Gastrocnemius medialis (tissue), 4 donors: ENCODE results near the gene TUBD1. TPM values are rescaled to one million over a fixed set of nuclear protein-coding genes. Genes with fewer than 3 reads are reported as not detected.

Experiments used
- ATAC-seq, 2 donors: fragments of 150-250 bp; one replicate each; pipeline ENCODE4 v1.9.1; 2016
- DNase-seq, 2 donors: peaks; one replicate each; pipeline ENCODE4 v3.0.0-alpha.2; 2019
- H3K27ac ChIP-seq, 4 donors: fragments of 200-600 bp; sonication (generic); 1 replicate in 1 of 4; 2 replicates in 3 of 4; pipeline ENCODE4 v1.5.1; 2016 to 2018; ENCODE audit warnings: mild to moderate bottlenecking in 2 of 4, moderate library complexity in 1 of 4
- H3K27me3 ChIP-seq, 3 donors: fragments of 200-600 bp; sonication (generic) in 2 of 3; 1 replicate in 1 of 3; 2 replicates in 2 of 3; pipeline versions ENCODE4 v1.5.1 to v1.6.0; 2016 to 2019; ENCODE audit warnings: mild to moderate bottlenecking in 1 of 3, moderate library complexity in 1 of 3
- H3K36me3 ChIP-seq, 2 donors: fragments of 200-600 bp; sonication (generic) in 1 of 2; one replicate each; pipeline ENCODE4 v1.5.1; 2017 to 2018
- H3K4me1 ChIP-seq, 2 donors: fragments of 200-600 bp; sonication (generic) in 1 of 2; one replicate each; pipeline ENCODE4 v1.5.1; 2016 to 2017; ENCODE audit warnings: mild to moderate bottlenecking in 2 of 2
- H3K4me3 ChIP-seq, 4 donors: fragments of 200-600 bp; sonication (generic) in 3 of 4; 1 replicate in 1 of 4; 2 replicates in 3 of 4; pipeline ENCODE4 v1.5.1; 2016 to 2019; ENCODE audit warnings: mild to moderate bottlenecking in 2 of 4
- H3K9me3 ChIP-seq, 3 donors: fragments of 200-600 bp; sonication (generic) in 2 of 3; 1 replicate in 1 of 3; 2 replicates in 2 of 3; pipeline ENCODE4 v1.5.1; 2016 to 2019
- POLR2A ChIP-seq, 2 donors: fragments of 450-650 bp; IDR thresholded peaks; one replicate each; pipeline ENCODE4 v1.6.1; 2017; ENCODE audit warnings: antibody characterized with exemption in 2 of 2, mild to moderate bottlenecking in 2 of 2, moderate library complexity in 2 of 2
- in situ Hi-C, 4 donors: fragments of 200-750 bp; cut with MboI; loops; one replicate each; pipeline versions ENCODE4 v1.15.0 to v1.8.0; 2017; ENCODE audit warnings: low sequenced_read_pairs in 4 of 4
- intact Hi-C: fragments of 100-400 bp; cut with DNase I; formaldehyde crosslinking; loops from one replicate; pipeline ENCODE4 v1.15.1; 2023; ENCODE audit warnings: low total_unique reads
- total RNA-seq, 4 donors: library from RNA; depleted of rRNA; stranded (reverse); fragments of >200 nt; gene quantifications; one replicate each; pipeline versions ENCODE4 v1.1.0 to v1.2.3, GENCODE V29; 2016
- TF ChIP-seq, protein P1 (sequence below), 5 experiments: fragments of 450-650 bp in 3 of 5; fragments of 200-600 bp in 2 of 5; sonication (generic) in 2 of 5; IDR thresholded peaks in 4 of 5; conservative IDR thresholded peaks in 1 of 5; 1 replicate in 4 of 5; 2 replicates in 1 of 5; pipeline ENCODE4 v1.5.1; 2016 to 2019; ENCODE audit warnings: antibody characterized with exemption in 5 of 5, mild to moderate bottlenecking in 3 of 5, moderate library complexity in 3 of 5

Gene TUBD1
- total RNA-seq, 4 donors from 2014 or later: 5.4 to 9.2 (median 9.2) TPM

GRCh38 chr17:59872351-59872750, 20.4 kb downstream of the TUBD1 start:
- Histone ChIP-seq H3K9me3 (no peaks in the 10 kb centered on the region), H3K27me3 (no peaks in the 10 kb centered on the region), H3K4me1 (no peaks in the 10 kb centered on the region), H3K27ac (no peak overlapping the region), H3K4me3 (no peak overlapping the region), H3K36me3 (peaks cover 0 to 31% of the 10 kb centered on the region in 2 donors)
- intact Hi-C loops: no loop called here
- in situ Hi-C loops: no loop called here
- ATAC-seq (no peak), DNase-seq (no peak)
- TF ChIP-seq POLR2A (IDR thresholded peaks at IDR 0.05): no peak
- TF ChIP-seq, protein P1, sequence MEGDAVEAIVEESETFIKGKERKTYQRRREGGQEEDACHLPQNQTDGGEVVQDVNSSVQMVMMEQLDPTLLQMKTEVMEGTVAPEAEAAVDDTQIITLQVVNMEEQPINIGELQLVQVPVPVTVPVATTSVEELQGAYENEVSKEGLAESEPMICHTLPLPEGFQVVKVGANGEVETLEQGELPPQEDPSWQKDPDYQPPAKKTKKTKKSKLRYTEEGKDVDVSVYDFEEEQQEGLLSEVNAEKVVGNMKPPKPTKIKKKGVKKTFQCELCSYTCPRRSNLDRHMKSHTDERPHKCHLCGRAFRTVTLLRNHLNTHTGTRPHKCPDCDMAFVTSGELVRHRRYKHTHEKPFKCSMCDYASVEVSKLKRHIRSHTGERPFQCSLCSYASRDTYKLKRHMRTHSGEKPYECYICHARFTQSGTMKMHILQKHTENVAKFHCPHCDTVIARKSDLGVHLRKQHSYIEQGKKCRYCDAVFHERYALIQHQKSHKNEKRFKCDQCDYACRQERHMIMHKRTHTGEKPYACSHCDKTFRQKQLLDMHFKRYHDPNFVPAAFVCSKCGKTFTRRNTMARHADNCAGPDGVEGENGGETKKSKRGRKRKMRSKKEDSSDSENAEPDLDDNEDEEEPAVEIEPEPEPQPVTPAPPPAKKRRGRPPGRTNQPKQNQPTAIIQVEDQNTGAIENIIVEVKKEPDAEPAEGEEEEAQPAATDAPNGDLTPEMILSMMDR (IDR thresholded peaks at IDR 0.05 in 4 of 5, conservative IDR thresholded peaks at IDR 0.05 in 1 of 5): no peak

DNA sequence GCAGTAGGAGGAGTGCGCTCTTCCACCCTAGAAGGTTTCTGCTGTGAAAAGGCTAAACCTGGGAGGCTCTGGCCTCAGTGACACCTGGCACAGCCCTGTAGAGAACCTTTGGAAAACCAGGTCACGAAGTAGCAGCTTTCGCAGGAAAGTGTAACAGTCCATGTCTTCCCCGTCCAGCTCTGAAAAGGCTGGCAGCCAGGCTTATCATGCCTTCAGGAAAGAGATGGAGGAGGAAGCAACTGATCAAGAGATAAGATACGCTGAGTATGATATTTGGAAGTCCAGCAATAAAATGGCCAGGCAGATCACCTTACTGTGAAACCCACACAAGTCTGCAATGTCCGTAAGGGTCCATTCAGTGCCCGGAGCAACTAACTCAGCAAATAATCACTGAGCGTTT, 22.3 kb downstream of the TUBD1 start:
- Histone ChIP-seq H3K36me3 (peaks cover 0 to 13% of the 10 kb centered on the region in 2 donors), H3K27ac (no peak overlapping the region), H3K9me3 (no peaks in the 10 kb centered on the region), H3K4me1 (no peaks in the 10 kb centered on the region), H3K27me3 (no peaks in the 10 kb centered on the region), H3K4me3 (no peak overlapping the region)
- TF ChIP-seq, protein P1 (IDR thresholded peaks at IDR 0.05 in 4 of 5, conservative IDR thresholded peaks at IDR 0.05 in 1 of 5): no peak
- TF ChIP-seq POLR2A (IDR thresholded peaks at IDR 0.05): no peak
- no peak for DNase-seq
- intact Hi-C loops: no loop called here
- no peak for ATAC-seq
- in situ Hi-C loops: no loop called here

DNA sequence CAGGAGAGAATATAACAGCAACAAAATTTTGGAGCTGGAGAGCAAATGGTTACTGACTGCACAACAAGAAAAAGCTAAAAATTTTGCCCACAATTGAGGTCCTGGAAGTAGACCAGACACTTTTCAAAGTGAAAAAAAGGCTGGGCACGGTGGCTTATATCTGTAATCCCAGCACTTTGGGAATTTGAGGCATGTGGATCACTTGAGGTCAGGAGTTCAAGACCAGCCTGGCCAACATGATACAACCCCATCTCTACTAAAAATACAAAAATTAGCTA, 22.9 kb downstream of the TUBD1 start:
- Histone ChIP-seq H3K4me1 (no peaks in the 10 kb centered on the region), H3K27ac (peak overlapping the region in 2 of 4 donors; percentile 10 to 25), H3K4me3 (no peak overlapping the region), H3K36me3 (peaks cover 0 to 9% of the 10 kb centered on the region in 2 donors), H3K9me3 (no peaks in the 10 kb centered on the region), H3K27me3 (no peaks in the 10 kb centered on the region)
- TF ChIP-seq, protein P1 (IDR thresholded peaks at IDR 0.05 in 4 of 5, conservative IDR thresholded peaks at IDR 0.05 in 1 of 5): no peak
- TF ChIP-seq POLR2A (IDR thresholded peaks at IDR 0.05): no peak
- no peak for ATAC-seq
- DNase-seq: no peak
- intact Hi-C loops (no loop called here), in situ Hi-C loops (no loop called here)

GRCh38 chr17:59863616-59864015, 29.1 kb downstream of the TUBD1 start:
- intact Hi-C loops (no loop called here), in situ Hi-C loops (no loop called here)
- TF ChIP-seq, protein P1 (IDR thresholded peaks at IDR 0.05 in 4 of 5, conservative IDR thresholded peaks at IDR 0.05 in 1 of 5): no peak
- no peak for TF ChIP-seq POLR2A (IDR thresholded peaks at IDR 0.05)
- no peaks in the 10 kb centered on the region for H3K27me3 ChIP-seq
- H3K27ac ChIP-seq: no peak overlapping the region
- peaks cover 0 to 27% of the 10 kb centered on the region in 2 donors for H3K36me3 ChIP-seq
- H3K4me1 ChIP-seq: no peaks in the 10 kb centered on the region
- H3K4me3 ChIP-seq: no peak overlapping the region
- no peak for DNase-seq
- no peak for ATAC-seq
- no peaks in the 10 kb centered on the region for H3K9me3 ChIP-seq

GRCh38 chr17:59859444-59860025, 33.2 kb downstream of the TUBD1 start:
- TF ChIP-seq, protein P1 (IDR thresholded peaks at IDR 0.05 in 4 of 5, conservative IDR thresholded peaks at IDR 0.05 in 1 of 5): peak; percentile 40 to 70 (median 54)
- TF ChIP-seq POLR2A (IDR thresholded peaks at IDR 0.05): no peak
- in situ Hi-C loops (no loop called here), intact Hi-C loops (loop anchor here (2.0 kb wide), 1 partner anchor 107 kb away; no protein-coding TSS in a partner anchor)
- DNase-seq (no peak), ATAC-seq (peak; percentile 48 to 75)
- no peaks in the 10 kb centered on the region for H3K9me3 ChIP-seq
- H3K4me1 ChIP-seq: no peaks in the 10 kb centered on the region
- no peak overlapping the region for H3K4me3 ChIP-seq
- no peaks in the 10 kb centered on the region for H3K27me3 ChIP-seq
- no peak overlapping the region for H3K27ac ChIP-seq
- peaks cover 0 to 27% of the 10 kb centered on the region in 2 donors for H3K36me3 ChIP-seq
